Lung microvascular endothelial cell (primary cell): ENCODE measurements around the gene INSIG1. TPM values are rescaled to one million over a fixed set of nuclear protein-coding genes. Genes with fewer than 3 reads are reported as not detected.

ENCODE experiments used
- DNase-seq, 2 donors: peaks; one replicate each; pipeline versions ENCODE4 v3.0.0 to v3.0.0-alpha.2; 2010; ENCODE audit warnings: low read depth in 2 of 2
- total RNA-seq: library from RNA; depleted of rRNA; stranded (reverse); fragments of >200 nt; gene quantifications from 2 replicates; pipeline ENCODE4 v1.2.1, GENCODE V29; 2014

The INSIG1 gene
- total RNA-seq, 1 donor from 2014 or later = 66.5 TPM

- DNase-seq = no peak
Observed at GRCh38 chr7:155349601-155350331, 52.1 kb downstream of the INSIG1 start.

DNA sequence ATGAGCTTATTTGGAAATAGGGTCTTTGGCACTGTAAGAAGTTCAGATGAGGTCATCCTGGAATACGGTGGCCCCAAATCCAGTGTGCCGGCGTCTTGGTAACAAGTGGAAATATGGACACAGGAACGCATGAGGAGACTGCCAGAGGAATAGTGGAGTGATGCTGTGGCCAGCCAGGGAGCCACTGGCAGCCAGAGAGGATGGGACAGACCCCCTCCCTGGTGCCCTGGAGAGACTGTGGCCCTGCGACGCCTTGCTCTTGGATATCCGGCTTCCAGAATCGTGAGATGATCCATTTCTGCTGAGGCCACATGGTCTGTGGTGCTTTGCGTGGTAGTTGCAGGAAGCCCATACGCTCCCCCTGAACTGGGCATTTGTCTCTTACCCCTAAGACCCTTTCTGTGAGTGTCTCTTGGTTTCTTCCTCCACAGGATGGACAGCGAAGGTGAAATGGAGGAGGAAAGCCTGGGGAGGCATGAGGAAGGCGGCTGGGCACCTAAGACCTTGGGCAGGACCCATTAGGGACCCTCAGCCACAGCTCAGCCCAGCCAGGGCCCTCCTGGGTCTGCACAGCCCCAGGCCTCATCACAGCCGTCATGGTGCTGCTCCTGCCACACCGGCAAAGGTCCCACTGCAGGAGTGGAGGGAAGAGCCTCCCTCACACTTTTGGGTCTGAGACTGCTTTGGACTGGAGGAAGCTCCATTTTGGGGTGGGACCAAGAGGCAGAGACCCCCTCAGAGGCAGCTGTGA lies 53.6 kb downstream of the INSIG1 start:
- DNase-seq = no peak

DNA sequence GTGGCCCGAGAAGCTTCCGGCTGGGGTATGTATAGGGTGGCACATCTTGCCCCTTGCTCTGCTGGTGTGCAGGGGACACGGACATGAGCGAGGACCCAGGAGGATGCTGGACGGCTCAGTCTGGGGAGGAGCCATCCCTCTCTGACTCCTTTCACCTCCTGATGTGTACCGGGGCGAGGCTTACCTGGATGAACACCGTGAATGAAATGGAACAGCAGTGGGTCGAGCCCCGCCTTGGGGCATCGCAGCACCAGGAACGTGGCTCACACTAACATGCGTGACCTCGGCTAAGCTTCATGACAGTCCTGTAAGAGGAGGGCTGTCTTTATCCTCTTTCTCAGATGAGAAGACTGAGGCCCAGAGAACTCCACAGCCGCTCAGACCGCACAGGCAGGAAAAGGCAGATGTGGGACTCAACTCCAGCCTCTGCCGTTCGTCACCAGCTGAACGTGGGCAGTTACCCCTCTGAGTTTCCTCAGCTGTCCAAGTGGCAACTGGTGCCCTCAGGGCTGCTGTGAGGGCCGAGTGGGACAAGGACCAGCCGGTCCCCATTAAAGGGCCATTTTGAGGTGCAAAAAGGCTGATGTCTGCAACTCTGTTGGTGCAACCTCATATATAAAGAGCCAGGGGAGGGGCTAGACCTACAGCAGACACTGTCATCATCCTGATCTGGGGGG lies 54.5 kb downstream of the INSIG1 start:
- DNase-seq = no peak

GRCh38 chr7:155352753-155353115 lies 55.1 kb downstream of the INSIG1 start:
- no peak for DNase-seq

DNA sequence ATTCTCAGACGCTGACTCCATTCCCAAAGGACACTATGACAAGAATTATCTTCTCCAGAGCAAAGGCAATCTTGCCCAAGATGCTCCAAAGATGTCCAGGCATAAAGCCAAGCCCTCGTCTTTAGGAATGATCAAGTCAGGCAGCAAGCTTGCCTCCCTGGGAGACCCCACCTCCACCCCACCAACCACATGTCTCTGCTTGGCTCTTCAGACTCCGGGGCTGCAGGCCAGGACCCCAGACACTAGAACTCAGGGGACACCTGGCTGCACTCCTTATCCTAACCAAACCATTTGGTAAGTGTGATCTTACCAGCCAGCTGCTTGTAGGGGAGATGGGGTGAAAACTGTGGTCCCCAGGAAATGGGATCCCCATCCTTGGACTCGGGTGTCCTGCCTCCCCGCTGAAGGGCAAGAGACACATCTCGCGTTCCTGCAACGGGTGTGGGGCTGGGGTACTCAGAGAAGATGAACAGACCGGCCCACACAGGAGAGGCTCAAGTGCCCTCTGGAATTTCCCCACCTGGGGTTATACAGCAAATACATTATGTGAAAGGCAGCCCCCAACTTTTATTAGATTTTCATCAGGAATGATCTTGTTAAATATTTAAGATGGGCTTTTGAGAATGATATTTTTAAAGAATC lies 55.7 kb downstream of the INSIG1 start:
- DNase-seq = no peak

DNA sequence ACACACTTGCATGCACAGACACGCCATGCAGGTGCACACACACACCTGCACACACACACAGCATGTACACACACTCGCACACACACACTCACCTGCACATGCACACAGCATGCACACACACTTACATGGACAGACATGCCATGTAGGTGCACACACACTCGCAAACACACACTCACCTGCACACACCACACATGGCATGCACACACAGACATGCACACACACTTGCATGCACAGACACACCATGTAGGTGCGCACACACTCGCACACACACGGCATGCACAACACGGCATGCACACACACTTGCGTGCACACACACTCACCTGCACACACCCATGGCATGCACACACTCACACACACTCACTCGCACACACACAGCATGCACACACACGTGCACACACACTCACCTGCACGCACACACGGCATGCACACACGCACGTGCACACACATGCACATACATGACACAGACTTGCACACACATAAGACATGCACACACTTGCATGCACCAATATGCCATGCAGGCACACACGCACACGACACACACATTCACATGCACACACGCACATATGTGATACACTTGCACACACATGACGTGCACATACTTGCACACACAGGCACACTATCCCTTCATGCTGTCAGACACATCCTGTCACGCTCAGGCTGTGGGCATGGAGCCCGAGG lies 56.8 kb downstream of the INSIG1 start:
- no peak for DNase-seq

- no peak for DNase-seq
Observed at GRCh38 chr7:155355176-155355575, 57.5 kb downstream of the INSIG1 start.

GRCh38 chr7:155355745-155356144 lies 58.1 kb downstream of the INSIG1 start:
- DNase-seq = no peak

- peak; percentile 24 to 33 for DNase-seq
Observed at GRCh38 chr7:155356323-155357105, 58.8 kb downstream of the INSIG1 start.

- peak in 1 of 2 donors; percentile 64 for DNase-seq
Observed at GRCh38 chr7:155357573-155358041, 59.9 kb downstream of the INSIG1 start.

GRCh38 chr7:155358066-155358947 lies 60.6 kb downstream of the INSIG1 start:
- no peak for DNase-seq

- DNase-seq = no peak
Observed at GRCh38 chr7:155358948-155359712, 61.5 kb downstream of the INSIG1 start.

Other genes with a start within 250 kb of the INSIG1 start
- gene HTR5A, start 227.6 kb upstream of the INSIG1 start, total RNA-seq = not detected in 2 replicates
- not detected in 2 replicates for gene EN2, start 160.3 kb downstream of the INSIG1 start, total RNA-seq
- not detected in 2 replicates for gene CNPY1, start 248.7 kb downstream of the INSIG1 start, total RNA-seq